ENCODE results near the gene KCNQ1. TPM values are rescaled to one million over a fixed set of nuclear protein-coding genes. Genes with fewer than 3 reads are reported as not detected.

Gene KCNQ1
- total and polyA plus RNA-seq, 2 of the 13 experiments (the other 11 are each of a cell fraction or from before 2014, with no cell fraction given), result 0.02 to 0.08 TPM

- no peak for TF ChIP-seq GRHL1 (CRISPR knock-in tag; conservative IDR thresholded peaks at IDR 0.05)
- no peak for TF ChIP-seq U2AF2 (IDR thresholded peaks at IDR 0.05; ENCODE audit: low read depth, low read length)
- TF ChIP-seq ZFP36L2 (CRISPR knock-in tag; IDR thresholded peaks at IDR 0.05), result no peak
- TF ChIP-seq IRF2 (CRISPR knock-in tag; IDR thresholded peaks at IDR 0.05), result peak; percentile 55; the same call in 1 of the 2 replicates
- peak; percentile 50 for TF ChIP-seq SALL1 (CRISPR knock-in tag; IDR thresholded peaks at IDR 0.05)
- TF ChIP-seq ZNF10 (CRISPR knock-in tag; IDR thresholded peaks at IDR 0.05; ENCODE audit: borderline replicate concordance, low read depth), result no peak
- no peak for TF ChIP-seq ZFP82 (CRISPR knock-in tag; IDR thresholded peaks at IDR 0.05; ENCODE audit: borderline replicate concordance)
- TF ChIP-seq FOXC1 (CRISPR knock-in tag; IDR thresholded peaks at IDR 0.05; ENCODE audit: borderline replicate concordance), result no peak
- TF ChIP-seq ZNF614 (CRISPR knock-in tag; IDR thresholded peaks at IDR 0.05; ENCODE audit: borderline replicate concordance), result peak; percentile 94; the same call in 1 of the 2 replicates
- TF ChIP-seq NFKB2 (CRISPR knock-in tag; IDR thresholded peaks at IDR 0.05; ENCODE audit: borderline replicate concordance), result no peak
- no peak for TF ChIP-seq LBX2 (CRISPR knock-in tag; IDR thresholded peaks at IDR 0.05; ENCODE audit: borderline replicate concordance)
- TF ChIP-seq NPAS2 (CRISPR knock-in tag; IDR thresholded peaks at IDR 0.05; ENCODE audit: borderline replicate concordance), result no peak
- TF ChIP-seq SP1 (IDR thresholded peaks at IDR 0.05), result no peak
- no peak for TF ChIP-seq SP1 (CRISPR knock-in tag; IDR thresholded peaks at IDR 0.05)
- no peak for TF ChIP-seq CEBPG (CRISPR knock-in tag; IDR thresholded peaks at IDR 0.05)
- TF ChIP-seq PATZ1 (CRISPR knock-in tag; IDR thresholded peaks at IDR 0.05), result no peak
- TF ChIP-seq SRF (IDR thresholded peaks at IDR 0.05; ENCODE audit: low read depth, low read length), result no peak
- peak; percentile 62; the same call in 1 of the 2 replicates for TF ChIP-seq MTF2 (CRISPR knock-in tag; IDR thresholded peaks at IDR 0.05; ENCODE audit: borderline replicate concordance)
- TF ChIP-seq ZEB1 (IDR thresholded peaks at IDR 0.05; ENCODE audit: insufficient replicate concordance, low read depth), result no peak
- peak; percentile 70 for TF ChIP-seq XRCC5 (optimal IDR thresholded peaks at IDR 0.05; ENCODE audit: low read length)
- TF ChIP-seq ZNF207 (IDR thresholded peaks at IDR 0.05; ENCODE audit: borderline replicate concordance), result no peak
- TF ChIP-seq KLF16 (CRISPR knock-in tag; IDR thresholded peaks at IDR 0.05), result no peak
- TF ChIP-seq ZNF337 (CRISPR knock-in tag; IDR thresholded peaks at IDR 0.05; ENCODE audit: borderline replicate concordance, low read depth), result no peak
- TF ChIP-seq HDAC2 (CRISPR knock-in tag; IDR thresholded peaks at IDR 0.05), result 0 out of 2 replicates have a peak, but pooled peaks have one; percentile 13
- TF ChIP-seq KLF6 (CRISPR knock-in tag; IDR thresholded peaks at IDR 0.05), result no peak
- no peak for TF ChIP-seq MTA3 (CRISPR knock-in tag; IDR thresholded peaks at IDR 0.05)
Observed at GRCh38 chr11:2888266-2888968, 443.6 kb downstream of the KCNQ1 start (continued).

Data from HepG2 (cell line).